Glutamatergic neuron (in vitro differentiated cells): ENCODE measurements around the gene NCF4. TPM values are rescaled to one million over a fixed set of nuclear protein-coding genes. Genes with fewer than 3 reads are reported as not detected.

Experiments
- DNase-seq: peaks from one replicate; pipeline ENCODE4 v3.0.0; 2022
- H3K27ac Mint-ChIP-seq: one replicate; pipeline ENCODE4 v1.8.0; 2020; ENCODE audit warnings: mild to moderate bottlenecking, mixed read lengths, inconsistent platforms; ENCODE audit not compliant: unreplicated experiment
- H3K27me3 Mint-ChIP-seq: one replicate; pipeline ENCODE4 v1.8.0; 2020; ENCODE audit warnings: mild to moderate bottlenecking, moderate library complexity, mixed read lengths, inconsistent platforms; ENCODE audit not compliant: unreplicated experiment
- H3K36me3 Mint-ChIP-seq: one replicate; pipeline ENCODE4 v1.8.0; 2020; ENCODE audit warnings: mild to moderate bottlenecking, mixed read lengths, inconsistent platforms; ENCODE audit not compliant: unreplicated experiment
- H3K4me1 Mint-ChIP-seq: one replicate; pipeline ENCODE4 v1.8.0; 2020; ENCODE audit warnings: mild to moderate bottlenecking, low read depth, mixed read lengths, inconsistent platforms; ENCODE audit not compliant: unreplicated experiment
- H3K4me3 Mint-ChIP-seq: one replicate; pipeline ENCODE4 v1.8.0; 2020; ENCODE audit warnings: mild to moderate bottlenecking, mixed read lengths, inconsistent platforms; ENCODE audit not compliant: unreplicated experiment
- H3K9me3 Mint-ChIP-seq: one replicate; pipeline ENCODE4 v1.8.0; 2020; ENCODE audit warnings: mild to moderate bottlenecking, moderate library complexity, mixed read lengths, inconsistent platforms; ENCODE audit not compliant: unreplicated experiment
- CTCF ChIP-seq: fragments of 200-600 bp; sonication (generic); IDR thresholded peaks from one replicate; pipeline ENCODE4 v1.5.0; 2021; ENCODE audit not compliant: partially characterized antibody, unreplicated experiment
- total RNA-seq: library from RNA; stranded (reverse); fragmentation: NEBNext Ultra II Directional; extraction: Animal tissue kit (Norgen Biotek cat#: 25700); gene quantifications from one replicate; pipeline ENCODE4 v1.2.1, GENCODE V29; 2021; ENCODE audit not compliant: unreplicated experiment

NCF4 gene
- total RNA-seq, 1 donor from 2014 or later, result not detected

GRCh38 chr22:36863979-36864378, 3.2 kb downstream of the NCF4 start:
- no peak overlapping the region for H3K27ac Mint-ChIP-seq
- H3K4me1 Mint-ChIP-seq, result no peaks in the 10 kb centered on the region
- no peak overlapping the region for H3K4me3 Mint-ChIP-seq
- peaks cover 9% of the 10 kb centered on the region for H3K9me3 Mint-ChIP-seq
- no peak for DNase-seq
- H3K27me3 Mint-ChIP-seq, result peaks cover 9% of the 10 kb centered on the region
- TF ChIP-seq CTCF, result no peak
- no peaks in the 10 kb centered on the region for H3K36me3 Mint-ChIP-seq

GRCh38 chr22:36864454-36865215, 3.8 kb downstream of the NCF4 start:
- Mint-ChIP-seq H3K4me1 (no peaks in the 10 kb centered on the region), H3K36me3 (no peaks in the 10 kb centered on the region), H3K4me3 (no peak overlapping the region), H3K9me3 (peaks cover 10% of the 10 kb centered on the region), H3K27me3 (peaks cover 9% of the 10 kb centered on the region), H3K27ac (no peak overlapping the region)
- DNase-seq, result no peak
- no peak for TF ChIP-seq CTCF

DNA sequence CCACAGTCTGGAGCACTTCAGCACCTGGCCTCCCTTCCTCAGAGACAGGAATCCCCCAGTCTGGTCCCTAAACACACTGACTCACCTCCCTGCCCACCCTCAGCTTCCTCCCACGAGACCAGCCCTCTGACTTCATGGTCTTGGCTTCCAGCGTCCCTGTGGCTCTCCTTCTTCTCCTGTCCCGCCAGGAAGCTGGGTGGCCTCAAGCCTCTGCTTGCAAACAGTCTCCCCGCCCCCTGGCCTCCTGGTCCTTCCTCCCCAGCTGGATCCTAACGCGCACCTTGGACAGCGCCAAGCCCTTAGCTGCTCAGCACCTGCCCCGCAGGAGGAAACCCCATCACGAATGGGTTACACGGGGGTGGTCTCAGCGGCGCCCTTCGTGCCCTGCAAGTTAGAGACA, 4.5 kb downstream of the NCF4 start:
- Mint-ChIP-seq H3K27me3 (peaks cover 11% of the 10 kb centered on the region), H3K36me3 (no peaks in the 10 kb centered on the region), H3K9me3 (peaks cover 10% of the 10 kb centered on the region), H3K4me3 (no peak overlapping the region), H3K27ac (no peak overlapping the region), H3K4me1 (no peaks in the 10 kb centered on the region)
- no peak for TF ChIP-seq CTCF
- DNase-seq, result no peak

DNA sequence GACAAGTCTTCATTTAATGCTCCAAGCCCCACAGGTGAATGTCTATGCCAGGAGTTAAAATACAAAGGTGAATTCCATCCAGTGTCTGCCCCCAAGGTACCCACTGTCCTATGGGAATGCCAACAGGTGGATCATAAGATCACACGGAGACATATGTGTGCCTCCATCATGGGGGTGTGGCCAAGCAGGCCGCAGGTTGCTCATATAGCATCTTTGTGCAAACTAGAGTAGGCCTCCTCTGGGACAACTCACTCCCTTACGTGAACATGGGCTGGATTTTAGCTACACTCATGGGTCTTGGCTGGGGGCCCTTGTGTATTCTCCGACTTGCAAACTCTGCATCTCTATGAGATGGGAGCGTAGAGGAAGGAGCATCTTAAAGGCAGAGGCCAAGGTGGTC, 6.9 kb downstream of the NCF4 start:
- no peak for DNase-seq
- H3K27ac Mint-ChIP-seq, result no peak overlapping the region
- H3K4me3 Mint-ChIP-seq, result no peak overlapping the region
- peaks cover 10% of the 10 kb centered on the region for H3K27me3 Mint-ChIP-seq
- no peaks in the 10 kb centered on the region for H3K4me1 Mint-ChIP-seq
- peaks cover 10% of the 10 kb centered on the region for H3K9me3 Mint-ChIP-seq
- no peaks in the 10 kb centered on the region for H3K36me3 Mint-ChIP-seq
- TF ChIP-seq CTCF, result no peak

DNA sequence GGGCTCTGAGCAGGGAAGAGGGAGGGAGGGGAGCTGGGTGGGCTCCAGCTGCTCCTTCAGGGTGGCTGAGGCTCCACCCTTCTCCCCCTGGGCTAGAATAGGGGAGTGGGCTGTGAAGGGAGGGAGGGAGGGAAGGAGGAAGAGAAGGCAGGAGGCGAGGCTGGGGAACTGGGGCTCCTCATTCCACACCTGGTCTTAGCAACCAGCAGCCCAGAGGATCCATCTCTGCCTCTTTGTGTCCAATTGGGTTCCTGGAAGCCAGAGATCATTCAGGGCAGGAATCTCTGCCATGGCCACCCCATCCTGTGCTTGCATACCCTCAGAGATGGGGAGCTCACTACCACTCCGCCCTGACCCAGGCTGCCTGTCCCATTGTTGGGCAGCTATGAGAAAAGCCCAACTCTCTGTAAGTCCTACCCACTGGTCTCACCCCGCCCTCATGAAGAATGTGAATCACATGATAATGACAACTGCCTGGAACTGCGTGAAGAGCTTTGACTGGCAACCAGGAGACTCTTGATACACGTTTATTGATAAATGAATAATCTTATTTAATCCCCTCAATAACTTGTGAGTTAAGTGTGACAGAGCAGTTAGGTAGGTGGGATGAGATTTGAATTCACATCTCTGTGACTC, 7.9 kb downstream of the NCF4 start:
- H3K36me3 Mint-ChIP-seq, result no peaks in the 10 kb centered on the region
- no peak for DNase-seq
- peak overlapping the region; percentile 43 for H3K27ac Mint-ChIP-seq
- peaks cover 14% of the 10 kb centered on the region for H3K9me3 Mint-ChIP-seq
- no peak for TF ChIP-seq CTCF
- no peak overlapping the region for H3K4me3 Mint-ChIP-seq
- no peaks in the 10 kb centered on the region for H3K4me1 Mint-ChIP-seq
- peaks cover 14% of the 10 kb centered on the region for H3K27me3 Mint-ChIP-seq
